HG02870 (cell line): Measurements from ENCODE around the gene SH3PXD2A.

Experiments used
- ATAC-seq: cut with Tn5 transposase; IDR thresholded peaks from one replicate; pipeline ENCODE4 v1.9.1; 2021; ENCODE audit warnings: mild to moderate bottlenecking, moderate library complexity; ENCODE audit not compliant: unreplicated experiment

Gene SH3PXD2A

DNA sequence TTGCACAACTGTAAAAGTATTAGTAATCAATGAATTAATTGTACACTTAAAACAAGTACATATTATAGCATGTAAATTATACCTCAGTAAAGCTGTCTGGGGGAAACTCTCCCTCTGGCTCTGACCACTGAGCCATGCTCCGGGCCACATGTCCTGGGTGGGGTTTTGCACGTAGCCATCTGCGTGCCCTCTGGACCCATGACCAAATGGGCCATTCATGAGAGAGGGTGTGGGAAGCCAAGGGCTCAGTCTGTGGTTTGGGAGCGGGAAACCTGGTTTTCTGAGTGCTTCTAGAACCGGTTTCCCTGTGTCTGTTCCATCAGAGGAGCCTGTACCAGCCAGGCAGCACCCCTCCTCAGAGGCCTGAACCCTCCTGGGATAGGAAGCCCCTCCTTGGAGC, 143.2 kb downstream of the SH3PXD2A start:
- ATAC-seq: no peak

GRCh38 chr10:103711351-103711994, 143.9 kb downstream of the SH3PXD2A start:
- no peak for ATAC-seq

DNA sequence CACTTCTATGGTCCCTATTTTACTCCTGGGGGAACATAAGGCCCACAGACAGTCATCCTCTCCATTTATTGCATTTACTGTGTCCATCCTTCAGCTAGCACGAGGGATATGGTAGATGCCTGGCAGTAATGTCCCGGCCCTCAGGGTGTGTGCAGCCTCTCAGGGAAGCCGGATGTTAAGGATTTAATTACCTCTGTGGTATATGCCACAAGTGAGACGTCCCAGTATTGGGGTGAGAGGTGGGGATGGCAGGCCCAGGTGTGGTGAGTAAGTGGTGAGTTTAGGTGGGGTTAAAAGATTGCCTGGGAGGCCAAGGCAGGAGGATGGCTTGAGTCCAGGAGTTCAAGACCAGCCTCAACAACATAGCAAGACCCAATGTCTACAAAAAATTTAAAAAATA, 144.9 kb downstream of the SH3PXD2A start:
- no peak for ATAC-seq

DNA sequence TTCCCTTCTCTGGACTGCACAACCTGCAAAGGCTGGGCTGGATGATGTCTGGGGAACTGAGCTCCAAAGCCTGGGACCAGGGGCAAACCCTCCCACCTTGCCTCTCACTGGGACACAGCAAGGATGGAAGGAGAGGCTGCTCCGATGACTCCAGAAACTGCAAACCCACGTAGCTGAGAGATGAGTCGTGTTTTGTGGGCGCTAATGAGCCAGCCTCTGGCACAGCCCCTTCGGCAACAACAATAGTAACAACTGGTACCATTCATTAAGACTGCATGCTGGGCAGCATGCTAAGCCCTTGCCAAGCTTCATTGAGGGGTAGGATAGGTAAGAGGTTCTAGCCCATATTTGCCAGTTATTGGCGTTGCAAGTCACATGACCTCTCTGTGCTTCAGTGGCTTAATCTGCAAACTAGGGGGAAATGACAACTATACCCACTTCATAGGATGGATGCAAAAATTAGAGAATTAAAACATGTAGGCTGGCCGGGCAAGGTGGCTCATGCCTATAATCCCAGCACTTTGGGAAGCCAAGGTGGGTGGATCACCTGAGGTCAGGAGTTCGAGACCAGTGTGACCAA, 145.9 kb downstream of the SH3PXD2A start:
- ATAC-seq: no peak

- ATAC-seq: no peak
These were observed 146.6 kb downstream of the SH3PXD2A start for GRCh38 chr10:103708627-103709288.

DNA sequence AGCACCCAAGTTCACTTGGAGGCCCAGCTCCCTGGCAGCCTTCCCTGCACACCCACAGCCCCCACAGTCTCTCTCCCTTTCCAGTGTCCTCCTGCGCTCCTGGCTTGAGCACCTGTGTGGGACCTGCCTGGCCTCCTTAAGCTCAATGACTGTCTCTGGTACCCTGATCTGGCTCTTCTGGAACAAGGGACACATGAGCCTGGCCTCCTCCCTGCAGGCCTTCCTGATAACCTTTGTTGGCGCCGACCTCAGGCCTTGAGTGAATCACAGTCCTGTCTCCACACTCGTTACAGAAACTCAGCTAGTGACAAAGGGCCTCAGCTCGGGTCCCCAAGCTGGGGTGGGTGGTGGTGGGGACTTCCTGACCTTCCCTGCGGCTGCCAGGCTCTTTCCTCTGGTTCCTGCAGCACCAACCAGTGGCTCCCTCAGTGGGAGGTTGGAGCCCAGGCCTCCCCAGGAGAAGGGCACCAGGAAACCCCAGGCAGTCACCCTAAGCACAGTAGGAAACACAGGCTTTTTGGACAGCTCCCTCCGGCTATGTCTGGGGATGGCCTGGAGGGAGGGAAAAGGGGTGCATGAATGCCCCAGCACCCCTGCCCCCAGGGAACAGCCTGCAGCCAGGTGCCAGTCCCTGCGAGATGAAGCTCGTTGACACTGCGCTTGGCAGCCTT, 147.3 kb downstream of the SH3PXD2A start:
- ATAC-seq: no peak

GRCh38 chr10:103706762-103707161, 148.6 kb downstream of the SH3PXD2A start:
- ATAC-seq: no peak

- ATAC-seq: no peak
These were observed 149.3 kb downstream of the SH3PXD2A start for GRCh38 chr10:103706047-103706446.

- ATAC-seq: no peak
These were observed 151.1 kb downstream of the SH3PXD2A start for GRCh38 chr10:103703941-103704919.

- no peak for ATAC-seq
These were observed 153.8 kb downstream of the SH3PXD2A start for GRCh38 chr10:103701380-103702222.

GRCh38 chr10:103700436-103700715, 155.0 kb downstream of the SH3PXD2A start:
- no peak for ATAC-seq

DNA sequence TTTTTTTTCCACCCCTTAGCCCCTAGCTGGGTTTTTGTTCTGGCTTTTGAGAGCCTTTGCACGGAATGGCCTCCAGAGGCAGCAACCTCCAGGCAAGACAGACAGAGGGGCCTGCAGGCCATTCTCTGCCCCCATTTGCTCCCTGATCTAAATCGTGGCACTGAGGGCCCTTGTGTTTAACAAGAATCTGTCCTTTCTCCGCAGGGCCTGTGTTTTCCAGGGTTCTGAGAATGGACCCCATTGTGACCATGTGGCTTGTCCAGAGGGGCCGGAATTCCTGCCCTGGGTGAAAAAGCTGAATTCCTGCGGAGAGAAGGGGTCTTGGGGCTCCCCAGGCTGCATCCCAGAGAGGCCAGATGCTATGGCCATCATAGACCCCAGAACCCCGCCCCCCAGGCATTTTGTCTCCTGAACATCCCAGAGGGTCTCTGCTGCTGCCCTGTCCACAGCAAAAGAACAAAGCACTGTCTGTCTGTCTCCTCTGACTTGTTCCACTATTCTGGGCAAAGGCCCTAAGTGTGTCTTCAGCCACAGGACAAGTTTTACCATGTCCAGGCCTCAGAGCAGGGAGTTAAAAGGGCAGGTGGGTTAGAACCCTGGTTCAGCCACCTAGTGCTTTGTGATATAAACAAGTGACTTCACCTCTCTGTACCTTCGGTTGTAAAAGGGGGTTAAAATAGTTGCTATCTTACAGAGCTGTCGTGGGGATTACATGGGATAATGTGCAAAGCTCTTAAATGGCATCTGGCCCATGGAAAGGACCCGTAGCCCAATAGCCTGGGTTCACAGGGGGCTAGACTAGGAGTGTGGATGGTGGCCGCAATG, 155.6 kb downstream of the SH3PXD2A start:
- no peak for ATAC-seq

DNA sequence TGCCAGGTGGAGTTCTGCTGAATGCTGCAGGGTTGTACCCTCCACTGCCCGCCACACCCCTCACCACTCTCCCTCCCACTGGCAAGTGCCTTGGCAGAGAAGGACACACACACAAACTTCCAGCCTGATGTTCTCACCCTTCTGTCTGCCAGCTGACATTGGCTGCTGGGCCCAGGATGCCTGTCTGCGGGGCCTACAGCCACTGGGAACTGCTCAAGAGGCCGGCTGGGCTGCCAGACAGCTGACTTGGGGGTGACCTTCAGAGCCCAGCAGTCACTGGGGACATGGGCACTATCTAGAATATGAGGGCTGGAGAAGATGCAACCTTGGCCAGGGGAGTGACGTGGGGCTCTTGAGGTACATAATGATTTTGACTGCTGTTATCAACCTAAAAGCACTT, 157.1 kb downstream of the SH3PXD2A start:
- no peak for ATAC-seq

GRCh38 chr10:103697787-103698186, 157.6 kb downstream of the SH3PXD2A start:
- ATAC-seq: no peak

DNA sequence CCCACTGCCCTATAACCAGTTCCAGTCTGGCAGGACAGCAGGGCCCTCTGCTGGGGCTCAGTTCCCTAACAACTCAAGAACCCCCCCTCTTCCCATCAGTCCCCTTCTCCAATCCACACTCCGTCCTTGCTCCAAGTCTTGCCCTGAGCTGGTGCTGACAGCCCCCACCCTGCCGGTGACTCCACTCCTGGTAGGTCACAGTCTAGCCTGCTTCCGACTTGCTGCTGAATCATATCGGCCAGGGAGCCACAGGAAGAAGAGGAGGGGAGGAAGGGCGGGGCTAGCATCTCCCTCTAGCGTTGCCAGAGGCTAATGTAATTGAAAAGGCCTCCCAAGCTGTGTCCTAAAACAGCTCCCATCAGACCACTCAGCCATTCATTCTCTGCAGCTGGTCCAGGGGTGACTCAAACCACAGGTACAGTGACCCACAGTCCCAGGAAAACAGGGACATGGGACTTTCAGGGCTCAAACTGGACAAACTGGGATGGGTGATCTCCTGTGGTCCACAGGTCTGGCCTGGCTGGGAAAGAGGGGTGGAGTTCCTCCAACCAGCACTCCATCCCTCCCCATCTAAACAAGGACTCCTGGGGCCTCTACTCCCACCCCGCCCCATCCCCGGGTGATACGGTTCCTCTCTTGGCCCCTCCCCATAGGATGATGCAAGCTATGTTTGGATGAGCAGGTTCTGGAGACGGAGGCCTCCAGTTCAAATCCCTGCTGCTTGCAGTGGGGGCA, 158.8 kb downstream of the SH3PXD2A start:
- ATAC-seq: peak; percentile 40

- peak; percentile 9 for ATAC-seq
These were observed 159.3 kb downstream of the SH3PXD2A start for GRCh38 chr10:103696094-103696410.

- ATAC-seq: no peak
These were observed 159.8 kb downstream of the SH3PXD2A start for GRCh38 chr10:103695584-103696005.

DNA sequence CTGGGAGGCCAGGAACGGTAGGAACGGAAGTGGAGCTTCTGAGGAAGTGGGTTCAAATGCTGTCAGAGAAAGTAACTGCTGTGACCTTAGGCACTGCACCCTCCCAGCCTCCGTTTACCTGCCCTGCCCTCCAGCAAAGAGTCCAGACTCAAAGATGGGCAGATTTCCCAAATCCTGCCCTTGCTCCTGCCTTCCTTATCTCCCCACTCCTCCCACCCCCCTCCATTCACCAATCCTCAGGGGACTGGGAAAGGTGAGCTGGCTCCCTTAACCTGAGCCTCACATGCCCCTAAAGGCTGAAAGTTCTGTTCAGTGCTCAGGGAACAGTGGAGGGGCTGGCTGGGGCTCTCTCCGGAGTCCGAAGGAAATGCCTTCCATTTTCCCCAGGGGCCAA, 161.6 kb downstream of the SH3PXD2A start:
- ATAC-seq: no peak
